Measurements from ENCODE around the gene BANK1. TPM values are rescaled to one million over a fixed set of nuclear protein-coding genes. Genes with fewer than 3 reads are reported as not detected.

The BANK1 gene
- total RNA-seq, 1 experiment from 2014 or later, result 3.3 TPM

GRCh38 chr4:101969965-101970364 is 179.4 kb downstream of the BANK1 start:
- no peaks in the 10 kb centered on the region for H3K4me1 ChIP-seq (ENCODE audit: control insufficient read depth, insufficient read depth, low read length)
- no peak overlapping the region for H3K4me3 ChIP-seq (ENCODE audit: low read depth in 2 of 2, low read length in 2 of 2)
- in situ Hi-C loops (cut with HindIII; ENCODE audit: low pct_unique_long_range_greater_than_20kb, low sequenced_read_pairs), result no loop called here
- H3K27me3 ChIP-seq (ENCODE audit: control insufficient read depth, insufficient read depth, low read length), result no peaks in the 10 kb centered on the region
- DNase-seq (ENCODE audit: low read depth, low spot score) (no peak), ATAC-seq (no peak)
- no peaks in the 10 kb centered on the region for H3K36me3 ChIP-seq (ENCODE audit: control insufficient read depth, insufficient read depth, low read length)
- no peak overlapping the region for H3K27ac ChIP-seq (ENCODE audit: low read length)
- BruUV-seq (replicated peaks), result no TSS peak
- intact Hi-C loops (cut with micrococcal nuclease; ENCODE audit: unreplicated experiment), result no loop called here
- no peaks in the 10 kb centered on the region for H3K9me3 ChIP-seq (ENCODE audit: control insufficient read depth, insufficient read depth, low read depth, low read length)
- TF ChIP-seq SIN3A (IDR thresholded peaks at IDR 0.05; ENCODE audit: borderline replicate concordance, insufficient read depth, low read depth, low read length) (no peak), POLR2AphosphoS5 (IDR thresholded peaks at IDR 0.05; ENCODE audit: low read depth, low read length) (no peak), TCF7L2 (IDR thresholded peaks at IDR 0.05; ENCODE audit: low read depth, low read length) (no peak), REST (IDR thresholded peaks at IDR 0.05; ENCODE audit: insufficient read depth in 1 of 2, low read depth in 2 of 2, low read length in 1 of 2) (no peak), CTCF (IDR thresholded peaks at IDR 0.05) (no peak)
- POLR2A ChIA-PET, result no interaction called here
- CTCF ChIA-PET, result no interaction called here

DNA sequence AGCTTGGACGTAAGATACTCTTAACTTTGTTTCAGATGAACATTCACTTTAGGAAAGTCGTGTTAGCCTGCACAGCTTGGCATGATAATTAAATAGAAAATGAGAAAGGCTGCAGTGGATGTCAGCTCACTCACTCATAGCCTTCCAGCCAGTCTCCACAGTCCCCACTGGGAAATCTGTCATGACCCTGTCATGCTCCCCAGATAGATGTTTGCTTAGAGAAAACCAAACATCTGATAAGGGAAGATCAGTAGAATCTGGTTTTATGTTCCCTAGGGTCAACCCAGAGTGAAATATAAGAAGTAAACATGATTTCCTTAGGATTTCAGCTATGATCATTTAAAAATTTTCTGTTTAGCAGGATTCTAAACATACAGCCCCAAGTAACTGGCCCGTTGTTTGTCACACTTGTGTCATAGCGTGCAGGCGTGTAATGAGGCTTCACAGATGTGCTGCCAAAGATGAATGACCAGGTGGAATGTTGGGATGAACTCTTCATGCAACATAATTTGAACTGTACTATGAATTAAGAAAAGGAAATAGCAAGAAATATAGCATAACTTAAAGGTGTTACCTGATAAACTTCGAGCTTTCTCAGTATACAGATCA is 180.1 kb downstream of the BANK1 start:
- CTCF ChIA-PET, result no interaction called here
- POLR2A ChIA-PET, result no interaction called here
- no TSS peak for BruUV-seq (replicated peaks)
- no peaks in the 10 kb centered on the region for H3K9me3 ChIP-seq (ENCODE audit: control insufficient read depth, insufficient read depth, low read depth, low read length)
- intact Hi-C loops (cut with micrococcal nuclease; ENCODE audit: unreplicated experiment), result no loop called here
- DNase-seq (ENCODE audit: low read depth, low spot score) (no peak), ATAC-seq (no peak)
- no peaks in the 10 kb centered on the region for H3K36me3 ChIP-seq (ENCODE audit: control insufficient read depth, insufficient read depth, low read length)
- in situ Hi-C loops (cut with HindIII; ENCODE audit: low pct_unique_long_range_greater_than_20kb, low sequenced_read_pairs), result no loop called here
- H3K4me1 ChIP-seq (ENCODE audit: control insufficient read depth, insufficient read depth, low read length), result no peaks in the 10 kb centered on the region
- H3K27me3 ChIP-seq (ENCODE audit: control insufficient read depth, insufficient read depth, low read length), result no peaks in the 10 kb centered on the region
- TF ChIP-seq SIN3A (IDR thresholded peaks at IDR 0.05; ENCODE audit: borderline replicate concordance, insufficient read depth, low read depth, low read length) (no peak), TCF7L2 (IDR thresholded peaks at IDR 0.05; ENCODE audit: low read depth, low read length) (no peak), REST (IDR thresholded peaks at IDR 0.05; ENCODE audit: insufficient read depth in 1 of 2, low read depth in 2 of 2, low read length in 1 of 2) (no peak), POLR2AphosphoS5 (IDR thresholded peaks at IDR 0.05; ENCODE audit: low read depth, low read length) (no peak), CTCF (IDR thresholded peaks at IDR 0.05) (no peak)
- H3K4me3 ChIP-seq (ENCODE audit: low read depth in 2 of 2, low read length in 2 of 2), result no peak overlapping the region
- no peak overlapping the region for H3K27ac ChIP-seq (ENCODE audit: low read length)

Data from Panc1 (cell line).